H9 (cell line): ENCODE results near the gene SLC4A11. TPM values are rescaled to one million over a fixed set of nuclear protein-coding genes. Genes with fewer than 3 reads are reported as not detected.

Source experiments
- DNase-seq: peaks from one replicate; pipeline ENCODE4 v3.0.0-alpha.2; 2017
- H2AFZ ChIP-seq: one replicate; pipeline ENCODE4 v1.6.1; 2013; ENCODE audit warnings: mild to moderate bottlenecking, low read length, control low read depth, moderate library complexity
- H2AK5ac ChIP-seq: 2 replicates; pipeline ENCODE4 v1.6.1; 2013; ENCODE audit warnings: low read length, control low read depth, mixed read lengths; ENCODE audit not compliant: insufficient read length
- H2BK120ac ChIP-seq: one replicate; pipeline ENCODE4 v1.6.1; 2013; ENCODE audit warnings: low read depth, mild to moderate bottlenecking, low read length, control low read depth, inconsistent platforms; ENCODE audit not compliant: poor library complexity, severe bottlenecking
- H2BK12ac ChIP-seq: 2 replicates; pipeline ENCODE4 v1.6.1; 2013; ENCODE audit warnings: low read length, control low read depth, mixed read lengths, low read depth; ENCODE audit not compliant: insufficient read length
- H2BK15ac ChIP-seq: 2 replicates; pipeline ENCODE4 v1.6.1; 2013; ENCODE audit warnings: low read depth, low read length, control low read depth
- H2BK20ac ChIP-seq: one replicate; pipeline ENCODE4 v1.6.1; 2013; ENCODE audit warnings: low read depth, mild to moderate bottlenecking, low read length, control low read depth, inconsistent platforms; ENCODE audit not compliant: poor library complexity, severe bottlenecking
- H2BK5ac ChIP-seq: 2 replicates; pipeline ENCODE4 v1.6.1; 2013; ENCODE audit warnings: low read length, control low read depth, mixed read lengths; ENCODE audit not compliant: insufficient read length
- H3K14ac ChIP-seq: 2 replicates; pipeline ENCODE4 v1.6.1; 2013; ENCODE audit warnings: low read length, control low read depth; ENCODE audit not compliant: insufficient read depth
- H3K18ac ChIP-seq: 2 replicates; pipeline ENCODE4 v1.6.1; 2013; ENCODE audit warnings: low read depth, mild to moderate bottlenecking, mixed read lengths, low read length, control low read depth; ENCODE audit not compliant: insufficient read length
- H3K23ac ChIP-seq: 2 replicates; pipeline ENCODE4 v1.6.1; 2013; ENCODE audit warnings: low read length, control low read depth, mixed read lengths, low read depth; ENCODE audit not compliant: insufficient read length
- H3K23me2 ChIP-seq: 2 replicates; pipeline ENCODE4 v1.6.1; 2013; ENCODE audit warnings: low read depth, mild to moderate bottlenecking, mixed read lengths, low read length, control low read depth; ENCODE audit not compliant: insufficient read length, poor library complexity, severe bottlenecking
- H3K27ac ChIP-seq: 2 replicates; pipeline ENCODE4 v1.5.1; 2013; ENCODE audit warnings: low read length, control low read depth, mixed read lengths, low read depth; ENCODE audit not compliant: insufficient read length
- H3K27me3 ChIP-seq: 2 replicates; pipeline ENCODE4 v1.6.1; 2013; ENCODE audit warnings: low read length, control low read depth, inconsistent platforms; ENCODE audit not compliant: insufficient read depth
- H3K4ac ChIP-seq: 2 replicates; pipeline ENCODE4 v1.6.1; 2013; ENCODE audit warnings: low read depth, mild to moderate bottlenecking, control low read depth, inconsistent platforms, low read length, moderate library complexity
- H3K4me1 ChIP-seq: 2 replicates; pipeline ENCODE4 v1.6.1; 2013; ENCODE audit warnings: low read length, control low read depth, inconsistent platforms; ENCODE audit not compliant: insufficient read depth
- H3K4me2 ChIP-seq: 2 replicates; pipeline ENCODE4 v1.6.1; 2013; ENCODE audit warnings: low read length, control low read depth, mixed read lengths; ENCODE audit not compliant: insufficient read length, insufficient read depth
- H3K56ac ChIP-seq: 2 replicates; pipeline ENCODE4 v1.6.1; 2013; ENCODE audit warnings: low read depth, mild to moderate bottlenecking, mixed read lengths, low read length, control low read depth; ENCODE audit not compliant: insufficient read length
- H3K79me1 ChIP-seq: 2 replicates; pipeline ENCODE4 v1.6.1; 2013; ENCODE audit warnings: low read depth, mild to moderate bottlenecking, moderate library complexity, low read length, control low read depth, inconsistent platforms; ENCODE audit not compliant: insufficient read depth, poor library complexity, severe bottlenecking
- H3K79me2 ChIP-seq: 2 replicates; pipeline ENCODE4 v1.6.1; 2013; ENCODE audit warnings: low read length, control low read depth, inconsistent platforms; ENCODE audit not compliant: insufficient read depth
- H3K9ac ChIP-seq: 2 replicates; pipeline ENCODE4 v1.6.1; 2013; ENCODE audit warnings: low read length, control low read depth, mixed read lengths; ENCODE audit not compliant: insufficient read length; ENCODE audit errors: extremely low read depth
- H3K9me3 ChIP-seq: one replicate; pipeline ENCODE4 v1.6.1; 2013; ENCODE audit warnings: low read depth, low read length, inconsistent platforms; ENCODE audit not compliant: control insufficient read depth
- H3T11ph ChIP-seq: one replicate; pipeline ENCODE4 v1.6.1; 2013; ENCODE audit warnings: mild to moderate bottlenecking, low read length, control low read depth, inconsistent platforms
- H4K20me1 ChIP-seq: one replicate; pipeline ENCODE4 v1.6.1; 2013; ENCODE audit not compliant: control insufficient read depth, insufficient read length, insufficient read depth
- H4K5ac ChIP-seq: 2 replicates; pipeline ENCODE4 v1.6.1; 2013; ENCODE audit warnings: low read depth, mild to moderate bottlenecking, mixed read lengths, low read length, control low read depth; ENCODE audit not compliant: insufficient read length
- H4K8ac ChIP-seq: replicated peaks from 2 replicates; pipeline ENCODE4 v1.6.1; 2013; ENCODE audit warnings: low read length, control low read depth, mixed read lengths, low read depth; ENCODE audit not compliant: insufficient read length
- H4K91ac ChIP-seq: 2 replicates; pipeline ENCODE4 v1.6.1; 2013; ENCODE audit warnings: low read depth, mild to moderate bottlenecking, moderate library complexity, mixed read lengths, low read length, control low read depth; ENCODE audit not compliant: insufficient read length
- H3K27ac Mint-ChIP-seq, 3 experiments: 2 replicates in 2 of 3; 3 replicates in 1 of 3; pipeline ENCODE4 v1.8.0; 2020 to 2021; ENCODE audit warnings: mixed read lengths in 3 of 3, mild to moderate bottlenecking in 1 of 3, moderate library complexity in 1 of 3
- H3K27me3 Mint-ChIP-seq: 2 replicates; pipeline ENCODE4 v1.8.0; 2021; ENCODE audit warnings: low read depth, mild to moderate bottlenecking, moderate library complexity, mixed read lengths
- H3K36me3 Mint-ChIP-seq, 3 experiments: 2 replicates in 2 of 3; 3 replicates in 1 of 3; pipeline ENCODE4 v1.8.0; 2020 to 2021; ENCODE audit warnings: low read depth in 3 of 3, mixed read lengths in 3 of 3; ENCODE audit not compliant: insufficient read depth in 1 of 3
- H3K4me1 Mint-ChIP-seq, 2 experiments: 2 replicates each; pipeline ENCODE4 v1.8.0; 2020; ENCODE audit warnings: mixed read lengths in 2 of 2
- H3K4me3 Mint-ChIP-seq, 2 experiments: 2 replicates in 1 of 2; 3 replicates in 1 of 2; pipeline ENCODE4 v1.8.0; 2020 to 2021; ENCODE audit warnings: mild to moderate bottlenecking in 2 of 2, mixed read lengths in 2 of 2, moderate library complexity in 1 of 2
- H3K9me3 Mint-ChIP-seq, 2 experiments: 2 replicates in 1 of 2; 3 replicates in 1 of 2; pipeline ENCODE4 v1.8.0; 2020; ENCODE audit warnings: mild to moderate bottlenecking in 2 of 2, mixed read lengths in 2 of 2, moderate library complexity in 1 of 2
- CTCF ChIP-seq: fragments of 200-600 bp; sonication (generic); conservative IDR thresholded peaks from 3 replicates; pipeline ENCODE4 v1.8.0; 2021; ENCODE audit warnings: antibody characterized with exemption, mild to moderate bottlenecking
- WGBS: extraction: QIAGEN DNeasy Blood & Tissue Kit; methylation state at CpG from one replicate; pipeline ENCODE4 v1.1.7; 2013; ENCODE audit warnings: missing lambda C conversion rate, low lambda C conversion rate, mixed read lengths; ENCODE audit not compliant: insufficient read length; ENCODE audit errors: extremely low coverage; 5-methylcytosine and 5-hydroxymethylcytosine counted together
- total RNA-seq: library from RNA; stranded (reverse); gene quantifications from 2 replicates; pipeline ENCODE4 v1.2.1, GENCODE V29; 2021

The SLC4A11 gene
- total RNA-seq, 1 experiment from 2014 or later = 29.4 TPM

GRCh38 chr20:3282271-3283221 is 43.6 kb upstream of the SLC4A11 start:
- H2BK5ac ChIP-seq = no peak overlapping the region
- no peak overlapping the region for H3K14ac ChIP-seq
- H3T11ph ChIP-seq = no peak overlapping the region
- no peak overlapping the region for H3K56ac ChIP-seq
- no peak overlapping the region for H4K5ac ChIP-seq
- no peak overlapping the region for H4K8ac ChIP-seq
- H3K27me3 Mint-ChIP-seq = no peaks in the 10 kb centered on the region
- no peak overlapping the region for H3K27ac ChIP-seq
- H2BK12ac ChIP-seq = no peak overlapping the region
- H3K9me3 ChIP-seq = no peaks in the 10 kb centered on the region
- peak; percentile 51 for DNase-seq
- H3K4me1 ChIP-seq = peaks cover 5% of the 10 kb centered on the region
- H2BK20ac ChIP-seq = no peak overlapping the region
- no peak overlapping the region for H3K18ac ChIP-seq
- H3K79me2 ChIP-seq = no peaks in the 10 kb centered on the region
- H3K23me2 ChIP-seq = no peaks in the 10 kb centered on the region
- no peaks in the 10 kb centered on the region for H3K79me1 ChIP-seq
- no peak overlapping the region for H3K4me2 ChIP-seq
- H3K27me3 ChIP-seq = no peaks in the 10 kb centered on the region
- H2BK120ac ChIP-seq = no peak overlapping the region
- H3K9me3 Mint-ChIP-seq = no peaks in the 10 kb centered on the region
- H2AFZ ChIP-seq = no peak overlapping the region
- TF ChIP-seq CTCF = no peak
- H3K4me3 Mint-ChIP-seq = no peak overlapping the region
- H3K36me3 Mint-ChIP-seq = peaks cover 0 to 10% (median 5%) of the 10 kb centered on the region in 3 experiments; a peak in 3 of 7 replicates
- H4K20me1 ChIP-seq = no peaks in the 10 kb centered on the region
- H3K4ac ChIP-seq = no peak overlapping the region
- peaks cover 8 to 14% of the 10 kb centered on the region in 2 experiments for H3K4me1 Mint-ChIP-seq
- no peak overlapping the region for H4K91ac ChIP-seq
- no CpG with 5 or more reads among the region's 6 CpGs for WGBS
- H2AK5ac ChIP-seq = no peak overlapping the region
- peak overlapping the region in 2 of 3 experiments; percentile 85 to 87; a peak in 6 of 7 replicates for H3K27ac Mint-ChIP-seq
- H3K23ac ChIP-seq = no peak overlapping the region
- no peak overlapping the region for H2BK15ac ChIP-seq
- H3K9ac ChIP-seq = no peak overlapping the region
